ENCODE data around the gene ALDH1B1.

ALDH1B1 gene

DNA sequence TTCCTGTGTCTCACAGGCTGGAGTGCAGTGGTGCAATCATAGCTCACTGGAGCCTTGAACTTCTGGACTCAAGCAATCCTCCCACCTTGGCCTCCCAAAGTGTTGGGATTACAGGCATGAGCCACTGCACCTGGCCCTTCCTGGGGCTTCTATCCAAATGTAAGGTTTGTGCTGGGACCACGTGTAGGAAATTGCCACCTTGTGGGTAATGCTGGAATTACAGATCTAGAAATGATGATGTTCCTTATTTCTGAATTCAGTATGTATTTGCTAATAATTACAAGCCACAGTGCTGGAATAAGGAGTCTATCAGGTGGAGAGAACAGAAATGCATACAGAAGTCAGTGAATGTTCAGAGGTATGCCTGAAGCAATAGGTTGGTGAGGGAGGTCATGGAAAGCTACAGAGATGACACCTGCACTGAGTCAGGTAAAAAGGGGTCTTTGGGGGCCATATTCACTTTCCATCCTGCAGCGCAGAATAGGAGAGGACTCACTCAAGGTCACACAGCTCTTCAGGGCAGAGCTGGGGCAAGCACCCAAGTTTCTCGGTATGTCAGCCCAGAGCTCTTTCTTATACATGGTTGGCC, 40.5 kb downstream of the ALDH1B1 start:
- intact Hi-C loops (cut with DNase I) = loop anchor here (10.0 kb wide), 2 partner anchors 48 to 518 kb away; no protein-coding TSS in a partner anchor
- no peak for DNase-seq

DNA sequence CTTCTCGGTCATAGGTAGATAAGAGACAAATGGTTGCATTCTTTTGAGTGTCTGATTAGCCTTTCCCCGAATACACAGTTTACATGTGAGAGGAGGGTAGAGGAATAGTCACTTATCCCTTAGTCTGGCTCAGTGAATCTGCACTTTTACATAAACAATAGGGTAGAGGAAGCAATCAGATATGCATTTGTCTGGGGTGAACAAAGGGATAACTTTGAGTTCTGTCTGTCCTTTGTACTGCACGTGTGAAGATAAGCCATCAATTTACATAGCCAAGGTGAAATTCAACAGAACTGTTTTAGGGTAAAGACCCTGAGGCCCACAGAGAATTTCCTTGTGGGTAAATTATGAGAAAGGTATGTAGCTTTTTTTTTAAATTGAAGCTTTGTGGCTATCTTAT, 41.9 kb downstream of the ALDH1B1 start:
- intact Hi-C loops (cut with DNase I) = loop anchor here (10.0 kb wide), 2 partner anchors 50 to 520 kb away; no protein-coding TSS in a partner anchor
- DNase-seq = no peak

DNA sequence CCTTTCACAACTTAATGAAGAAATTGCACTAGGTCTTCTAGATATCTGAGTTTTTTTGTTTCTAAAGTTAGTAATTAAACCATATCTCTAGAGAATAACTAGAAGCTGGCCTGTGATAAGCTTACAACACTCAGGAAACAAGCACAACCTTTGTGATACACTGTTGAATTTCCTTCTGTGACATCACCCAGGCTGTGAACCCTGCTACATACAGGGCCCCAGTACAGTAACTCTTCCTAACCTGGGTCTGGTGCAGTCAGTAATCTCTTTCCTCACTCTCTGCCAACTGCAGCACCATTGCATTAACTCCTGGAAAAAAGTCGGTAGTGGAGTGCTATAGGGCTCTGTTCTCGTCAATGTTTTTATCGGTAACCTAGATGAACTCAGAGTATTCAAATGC, 42.4 kb downstream of the ALDH1B1 start:
- DNase-seq = no peak
- intact Hi-C loops (cut with DNase I) = loop anchor here (10.0 kb wide), 2 partner anchors 50 to 520 kb away; no protein-coding TSS in a partner anchor

DNA sequence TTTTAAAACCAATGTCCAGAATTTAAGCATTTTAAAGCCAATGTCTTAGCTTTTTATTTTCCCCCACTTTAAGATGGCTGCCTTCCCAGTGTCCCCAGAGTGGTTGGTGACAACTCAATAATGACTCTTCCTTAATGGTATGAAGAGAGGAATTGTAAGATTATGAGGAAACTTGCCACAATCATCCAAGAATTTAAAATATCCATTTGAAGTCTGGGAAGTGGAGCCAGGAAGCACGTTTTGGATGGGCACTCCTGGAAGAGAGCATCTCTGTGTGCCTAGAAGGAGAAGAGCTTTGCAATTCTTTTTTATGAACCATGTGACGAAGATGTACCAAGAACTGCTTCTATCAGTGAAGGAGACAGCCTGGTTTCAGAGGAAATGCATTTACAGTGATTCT, 43.0 kb downstream of the ALDH1B1 start:
- intact Hi-C loops (cut with DNase I) = loop anchor here (10.0 kb wide), 2 partner anchors 51 to 521 kb away; no protein-coding TSS in a partner anchor

GRCh38 chr9:38436708-38437107, 44.2 kb downstream of the ALDH1B1 start:
- no peak for DNase-seq
- intact Hi-C loops (cut with DNase I) = loop anchor here (10.0 kb wide), 2 partner anchors 52 to 522 kb away; no protein-coding TSS in a partner anchor

More for the DNA sequence above, 43.0 kb downstream of the ALDH1B1 start:
- no peak for DNase-seq

DNA sequence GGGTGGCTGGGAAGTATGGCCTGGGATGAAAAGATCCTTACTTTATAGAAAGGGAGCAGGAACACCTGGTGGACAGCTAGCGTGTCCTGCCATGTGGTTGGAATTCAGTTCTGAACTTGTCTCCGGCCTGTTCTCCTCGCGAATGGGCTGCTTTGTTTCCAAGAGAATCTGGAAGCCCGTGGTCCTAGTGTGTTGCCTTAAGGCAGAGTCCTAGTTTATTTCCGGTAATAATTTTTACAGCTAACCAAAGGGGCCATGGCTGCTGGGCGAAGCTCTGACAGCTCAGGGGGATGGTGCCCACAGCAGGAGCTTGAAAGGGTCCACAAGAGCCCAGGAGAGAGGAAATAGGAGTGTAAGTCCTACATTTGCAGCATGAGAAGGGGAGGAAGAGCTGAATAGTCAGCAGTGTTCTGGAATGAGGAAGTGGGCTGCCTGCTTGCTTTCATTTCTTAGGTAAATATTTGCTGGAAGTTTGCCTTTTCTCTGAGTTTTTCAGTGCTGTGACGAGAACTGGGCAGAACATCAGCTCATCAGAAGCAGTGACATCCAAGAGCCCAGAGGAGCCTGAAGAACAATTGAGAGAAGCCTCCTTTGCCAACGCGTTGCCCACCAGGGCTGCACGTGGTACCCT, 44.8 kb downstream of the ALDH1B1 start:
- DNase-seq = no peak
- intact Hi-C loops (cut with DNase I) = loop anchor here (10.0 kb wide), 2 partner anchors 53 to 523 kb away; no protein-coding TSS in a partner anchor

GRCh38 chr9:38439291-38439915, 46.9 kb downstream of the ALDH1B1 start:
- no peak for DNase-seq
- intact Hi-C loops (cut with DNase I) = loop anchor here (10.0 kb wide), 2 partner anchors 55 to 525 kb away; no protein-coding TSS in a partner anchor

- no peak for DNase-seq
- intact Hi-C loops (cut with DNase I) = loop anchor here (10.0 kb wide), 2 partner anchors 55 to 525 kb away; no protein-coding TSS in a partner anchor
Observed at GRCh38 chr9:38439916-38440301, 47.4 kb downstream of the ALDH1B1 start.

- DNase-seq = no peak
- intact Hi-C loops (cut with DNase I) = no loop called here
Observed at GRCh38 chr9:38440516-38440915, 48.0 kb downstream of the ALDH1B1 start.

DNA sequence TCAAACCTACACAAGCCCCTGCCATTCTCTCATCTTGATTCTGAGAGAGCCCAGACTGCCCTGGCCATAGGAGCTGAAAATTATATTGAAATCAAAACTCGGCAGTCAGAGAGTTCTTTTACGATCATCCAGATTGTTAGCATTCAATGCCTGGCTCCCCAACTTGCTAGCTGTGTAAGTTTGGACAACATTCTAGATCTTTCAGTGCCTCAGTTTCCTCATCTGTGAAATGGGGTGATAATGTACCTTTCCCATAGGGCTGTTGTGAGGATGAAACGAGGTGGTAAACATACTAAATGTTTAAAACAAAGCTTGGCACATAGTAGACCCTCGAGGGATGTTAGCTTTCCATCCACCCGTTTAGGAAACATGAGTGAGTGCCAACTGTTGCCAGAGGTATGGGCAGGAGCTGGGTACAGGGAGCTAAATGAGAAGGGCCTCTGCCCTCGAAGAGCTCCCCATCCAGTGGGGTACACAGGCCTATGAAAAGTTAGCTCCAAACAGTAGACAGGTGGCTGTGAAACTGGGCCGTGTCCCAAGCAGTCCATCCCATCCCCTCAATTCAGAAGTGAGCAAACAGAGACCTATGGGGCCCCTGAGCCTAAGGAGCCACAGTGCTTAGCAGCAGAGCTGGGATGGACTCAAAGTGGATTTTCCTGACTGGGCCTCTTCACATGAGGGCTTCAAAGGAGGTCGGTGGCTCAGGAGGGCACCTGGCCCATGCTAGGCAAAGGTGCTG, 49.0 kb downstream of the ALDH1B1 start:
- DNase-seq = no peak
- intact Hi-C loops (cut with DNase I) = no loop called here

DNA sequence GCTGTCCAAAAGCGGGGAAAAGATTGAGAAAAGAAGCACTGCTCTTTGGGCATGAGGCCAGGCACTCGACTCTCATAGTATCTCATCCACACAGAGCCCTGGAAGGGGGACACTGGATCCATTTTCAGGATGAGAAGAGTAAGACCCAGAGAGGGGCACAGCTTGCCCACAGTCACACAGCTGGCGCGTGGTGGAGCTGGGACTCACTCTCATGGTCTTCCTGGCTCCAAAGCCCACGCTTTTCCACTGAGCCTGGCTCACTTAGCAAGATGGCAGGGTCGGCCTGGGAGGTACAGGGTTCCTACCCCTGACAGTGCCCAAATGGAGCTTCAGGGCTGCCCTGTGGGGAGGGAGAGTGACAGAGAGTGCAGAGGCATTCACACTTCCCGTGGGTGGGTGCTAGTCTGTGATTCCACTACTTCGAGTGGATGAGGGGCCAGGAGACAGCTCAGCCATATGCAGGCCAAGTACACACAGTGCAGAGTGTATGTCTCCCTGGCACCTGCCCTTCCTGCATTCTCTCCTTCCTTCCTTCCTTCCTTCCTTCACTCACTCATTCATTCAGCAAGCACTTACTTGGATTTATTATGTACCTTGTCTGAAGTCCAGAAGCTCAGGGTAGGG, 50.1 kb downstream of the ALDH1B1 start:
- intact Hi-C loops (cut with DNase I) = no loop called here
- no peak for DNase-seq

GRCh38 chr9:38443181-38443580, 50.7 kb downstream of the ALDH1B1 start:
- intact Hi-C loops (cut with DNase I) = no loop called here
- DNase-seq = no peak

GRCh38 chr9:38443597-38443996, 51.1 kb downstream of the ALDH1B1 start:
- no peak for DNase-seq
- intact Hi-C loops (cut with DNase I) = no loop called here

- DNase-seq = no peak
- intact Hi-C loops (cut with DNase I) = no loop called here
Observed at GRCh38 chr9:38445154-38446043, 52.9 kb downstream of the ALDH1B1 start.

DNA sequence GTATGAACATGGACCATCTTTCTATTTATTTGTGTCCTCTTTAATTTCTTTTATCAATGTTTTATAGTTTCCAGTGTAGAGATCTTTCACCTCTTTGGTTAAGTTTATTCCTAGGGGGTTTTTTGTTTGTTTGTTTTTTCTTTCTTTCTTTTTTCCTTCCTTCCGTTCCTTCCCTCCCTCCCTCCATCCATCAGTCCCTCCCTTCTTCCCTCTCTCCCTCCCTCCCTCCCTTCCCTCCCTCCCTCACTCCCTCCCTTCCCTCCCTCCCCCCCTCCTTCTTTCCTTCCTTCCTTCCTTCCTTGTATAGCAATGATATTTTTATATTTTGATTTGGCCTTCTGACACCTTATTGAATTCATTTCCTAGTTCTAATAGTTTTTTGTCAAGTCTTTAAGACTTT, 55.2 kb downstream of the ALDH1B1 start:
- no peak for DNase-seq
- intact Hi-C loops (cut with DNase I) = no loop called here
